Activated T-helper 1 cell treated with anti-CD3 and anti-CD28 coated beads, Interleukin-12 subunit alpha, Interleukin-12 subunit beta, Interleukin-2, Interleukin-4 antibody, amounts not matched to agents 30 ng/mL and 10 ng/mL and 1 ng/mL, durations not matched to agents 14 hours and 24 hours and 36 hours (primary cell): ENCODE measurements around the gene DOLPP1. TPM values are rescaled to one million over a fixed set of nuclear protein-coding genes. Genes with fewer than 3 reads are reported as not detected.

Experiments used
- DNase-seq: peaks from one replicate; pipeline ENCODE4 v3.0.0; 2021; ENCODE audit warnings: low spot score
- H3K27ac Mint-ChIP-seq: one replicate; pipeline ENCODE4 v1.8.0; 2021; ENCODE audit warnings: mild to moderate bottlenecking, mixed read lengths
- H3K27me3 Mint-ChIP-seq: one replicate; pipeline ENCODE4 v1.8.0; 2022; ENCODE audit warnings: mild to moderate bottlenecking, moderate library complexity, mixed read lengths; ENCODE audit not compliant: insufficient read depth
- H3K36me3 Mint-ChIP-seq: one replicate; pipeline ENCODE4 v1.8.0; 2021; ENCODE audit warnings: low read depth, mixed read lengths
- H3K4me1 Mint-ChIP-seq: one replicate; pipeline ENCODE4 v1.8.0; 2021; ENCODE audit warnings: low read depth, mixed read lengths
- H3K4me3 Mint-ChIP-seq: one replicate; pipeline ENCODE4 v1.8.0; 2021; ENCODE audit warnings: mild to moderate bottlenecking, moderate library complexity, mixed read lengths
- H3K9me3 Mint-ChIP-seq: one replicate; pipeline ENCODE4 v1.8.0; 2021; ENCODE audit warnings: mixed read lengths
- intact Hi-C: fragments of 100-400 bp; cut with micrococcal nuclease; formaldehyde crosslinking; loops from one replicate; pipeline ENCODE4 v1.15.1; 2024
- total RNA-seq: library from RNA; stranded (reverse); gene quantifications from 2 replicates; pipeline ENCODE4 v1.2.3, GENCODE V29; 2022

Gene DOLPP1
- total RNA-seq, 1 donor from 2014 or later = 28.4 TPM

DNA sequence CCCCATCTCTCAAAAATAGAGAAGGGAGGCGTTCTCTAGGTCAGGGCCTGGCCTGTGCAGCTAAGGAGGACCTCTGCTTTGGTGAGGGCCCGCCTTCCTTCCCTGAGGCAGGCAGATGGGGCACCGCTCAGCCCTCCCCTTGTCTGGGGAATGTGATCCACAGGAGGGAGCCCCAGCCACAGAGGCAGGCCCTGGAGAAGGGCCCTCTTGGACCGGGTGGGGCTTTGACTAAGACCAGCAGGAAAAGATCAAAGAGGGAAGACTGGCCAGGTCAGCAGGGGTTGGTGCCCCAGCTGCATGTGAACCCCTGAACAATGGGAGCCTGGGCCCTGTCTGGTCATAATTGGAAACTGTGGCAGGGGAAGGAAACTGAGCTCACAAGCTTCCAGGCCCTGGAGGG, 52.2 kb downstream of the DOLPP1 start:
- Mint-ChIP-seq H3K9me3 (no peaks in the 10 kb centered on the region), H3K36me3 (peaks cover 26% of the 10 kb centered on the region), H3K27ac (no peak overlapping the region), H3K27me3 (no peaks in the 10 kb centered on the region), H3K4me3 (no peak overlapping the region), H3K4me1 (peaks cover 6% of the 10 kb centered on the region)
- intact Hi-C loops = no loop called here
- DNase-seq = no peak

GRCh38 chr9:129135476-129135875, 54.6 kb downstream of the DOLPP1 start:
- intact Hi-C loops = loop anchor here (5.0 kb wide), 1 partner anchor 667 kb away; the partner anchor contains the start of gene TOR1B
- H3K9me3 Mint-ChIP-seq = no peaks in the 10 kb centered on the region
- peaks cover 26% of the 10 kb centered on the region for H3K36me3 Mint-ChIP-seq
- H3K4me3 Mint-ChIP-seq = no peak overlapping the region
- H3K27me3 Mint-ChIP-seq = no peaks in the 10 kb centered on the region
- peaks cover 21% of the 10 kb centered on the region for H3K4me1 Mint-ChIP-seq
- no peak for DNase-seq
- no peak overlapping the region for H3K27ac Mint-ChIP-seq

- intact Hi-C loops = loop anchor here (5.0 kb wide), 1 partner anchor 666 kb away; the partner anchor contains the start of gene TOR1B
- no peaks in the 10 kb centered on the region for H3K9me3 Mint-ChIP-seq
Observed at GRCh38 chr9:129136446-129137035, 55.6 kb downstream of the DOLPP1 start.

GRCh38 chr9:129137292-129138143, 56.6 kb downstream of the DOLPP1 start:
- H3K27ac Mint-ChIP-seq = no peak overlapping the region
- H3K4me1 Mint-ChIP-seq = peaks cover 24% of the 10 kb centered on the region
- H3K4me3 Mint-ChIP-seq = no peak overlapping the region
- H3K36me3 Mint-ChIP-seq = peaks cover 15% of the 10 kb centered on the region
- no peaks in the 10 kb centered on the region for H3K27me3 Mint-ChIP-seq
- no peaks in the 10 kb centered on the region for H3K9me3 Mint-ChIP-seq
- DNase-seq = no peak
- intact Hi-C loops = loop anchor here (5.0 kb wide), 1 partner anchor 665 kb away; the partner anchor contains the start of gene TOR1B

More at GRCh38 chr9:129136446-129137035, 55.6 kb downstream of the DOLPP1 start:
- Mint-ChIP-seq H3K36me3 (peaks cover 19% of the 10 kb centered on the region), H3K27me3 (no peaks in the 10 kb centered on the region), H3K4me1 (peaks cover 29% of the 10 kb centered on the region), H3K27ac (no peak overlapping the region), H3K4me3 (no peak overlapping the region)
- DNase-seq = no peak

GRCh38 chr9:129138144-129138462, 57.2 kb downstream of the DOLPP1 start:
- no peak overlapping the region for H3K27ac Mint-ChIP-seq

GRCh38 chr9:129138476-129139232, 57.7 kb downstream of the DOLPP1 start:
- no peaks in the 10 kb centered on the region for H3K27me3 Mint-ChIP-seq
- H3K4me3 Mint-ChIP-seq = peak overlapping the region; percentile 82
- peaks cover 32% of the 10 kb centered on the region for H3K4me1 Mint-ChIP-seq
- peaks cover 18% of the 10 kb centered on the region for H3K36me3 Mint-ChIP-seq
- H3K9me3 Mint-ChIP-seq = no peaks in the 10 kb centered on the region
- intact Hi-C loops = loop anchor here (1.0 to 5.0 kb wide), 7 partner anchors 7 to 664 kb away; partner anchors contain the start of gene TOR1B
- peak overlapping the region; percentile 92 for H3K27ac Mint-ChIP-seq
- no peak for DNase-seq

More at GRCh38 chr9:129138144-129138462, 57.2 kb downstream of the DOLPP1 start:
- Mint-ChIP-seq H3K27me3 (no peaks in the 10 kb centered on the region), H3K9me3 (no peaks in the 10 kb centered on the region), H3K36me3 (peaks cover 19% of the 10 kb centered on the region), H3K4me1 (peaks cover 30% of the 10 kb centered on the region), H3K4me3 (no peak overlapping the region)
- DNase-seq = no peak
- intact Hi-C loops = loop anchor here (5.0 kb wide), 1 partner anchor 664 kb away; the partner anchor contains the start of gene TOR1B

DNA sequence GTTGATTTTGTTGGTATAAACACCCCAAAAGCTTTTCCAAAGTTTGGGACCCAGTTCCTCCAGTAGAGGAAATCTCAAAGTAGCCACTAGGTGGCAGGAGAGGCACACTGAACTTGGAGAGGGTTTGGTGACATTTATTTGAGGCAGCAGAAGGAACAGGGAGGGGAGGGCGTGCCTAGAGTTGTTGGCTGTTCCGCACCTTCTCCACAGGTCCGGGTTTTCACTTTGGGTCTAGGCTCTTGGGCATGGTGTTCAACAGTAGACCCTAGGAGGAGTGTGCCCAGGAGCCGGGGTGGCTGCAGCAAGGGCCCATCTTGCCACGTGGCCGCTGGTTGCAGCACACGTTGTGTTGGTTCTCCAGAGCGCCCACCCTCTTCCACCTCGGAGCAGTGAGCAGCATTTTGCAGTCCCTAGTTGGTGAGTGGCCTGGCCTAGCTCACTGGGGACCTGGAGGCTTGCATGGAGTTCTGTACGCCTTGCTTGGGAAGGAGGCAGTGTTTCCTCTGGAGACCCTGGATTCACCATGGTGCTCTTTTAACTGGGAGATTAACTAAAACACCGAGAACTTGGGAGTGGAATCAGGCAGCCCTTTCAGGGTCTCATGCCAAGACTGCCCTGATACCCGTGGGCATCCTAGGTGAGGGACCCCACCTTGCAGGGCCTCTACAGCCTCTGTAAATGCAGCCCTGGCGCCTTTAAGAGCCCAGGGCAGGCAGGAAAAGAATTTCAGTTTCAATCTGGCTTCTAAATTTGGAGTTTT, 58.5 kb downstream of the DOLPP1 start:
- H3K36me3 Mint-ChIP-seq = peaks cover 20% of the 10 kb centered on the region
- H3K4me3 Mint-ChIP-seq = peak overlapping the region; percentile 82
- H3K9me3 Mint-ChIP-seq = no peaks in the 10 kb centered on the region
- peak; percentile 71 for DNase-seq
- H3K27me3 Mint-ChIP-seq = no peaks in the 10 kb centered on the region
- intact Hi-C loops = loop anchor here (1.0 to 5.0 kb wide), 7 partner anchors 8 to 663 kb away; partner anchors contain the start of gene TOR1B
- H3K4me1 Mint-ChIP-seq = peaks cover 32% of the 10 kb centered on the region
- H3K27ac Mint-ChIP-seq = peak overlapping the region; percentile 92

DNA sequence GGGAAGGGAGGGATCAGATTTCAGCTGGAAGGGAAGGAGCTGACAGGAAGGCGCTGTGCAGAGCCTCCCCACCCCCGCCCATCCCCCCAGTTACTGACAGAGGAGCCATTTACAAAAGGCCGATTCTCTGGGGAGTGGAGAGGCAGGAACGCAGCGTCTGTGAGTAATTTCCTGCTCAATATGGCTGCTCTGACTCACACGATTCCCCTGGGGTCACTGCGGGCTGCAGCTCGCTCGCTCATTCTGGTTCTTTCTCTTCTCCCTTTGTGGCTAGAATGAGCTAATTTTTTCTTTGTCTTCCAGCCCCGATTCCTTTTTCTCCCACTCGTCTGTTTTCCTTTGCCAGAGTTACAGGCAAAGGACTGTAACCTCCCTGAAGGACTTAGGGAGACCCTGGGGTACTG, 59.1 kb downstream of the DOLPP1 start:
- intact Hi-C loops = loop anchor here (1.0 to 5.0 kb wide), 12 partner anchors 9 to 662 kb away; partner anchors contain the start of genes PTPA and TOR1B
- peak overlapping the region; percentile 82 for H3K4me3 Mint-ChIP-seq
- H3K27ac Mint-ChIP-seq = peak overlapping the region; percentile 92
- no peaks in the 10 kb centered on the region for H3K27me3 Mint-ChIP-seq
- peaks cover 17% of the 10 kb centered on the region for H3K36me3 Mint-ChIP-seq
- no peaks in the 10 kb centered on the region for H3K9me3 Mint-ChIP-seq
- H3K4me1 Mint-ChIP-seq = peaks cover 32% of the 10 kb centered on the region
- DNase-seq = peak; percentile 78

Other genes starting within 250 kb of the DOLPP1 start
- gene KYAT1, start 199.2 kb upstream of the DOLPP1 start, total RNA-seq = 10.6 and 12.2 TPM in 2 replicates
- gene LRRC8A, start 199.0 kb upstream of the DOLPP1 start, total RNA-seq = 30.1 and 32.9 TPM in 2 replicates
- gene PHYHD1, start 160.1 kb upstream of the DOLPP1 start, total RNA-seq = 0.34 and 1.0 TPM in 2 replicates
- 17.7 and 18.1 TPM in 2 replicates for gene DOLK, start 133.5 kb upstream of the DOLPP1 start, total RNA-seq
- gene NUP188, start 133.4 kb upstream of the DOLPP1 start, total RNA-seq = 154 and 158 TPM in 2 replicates
- 71.1 and 74.8 TPM in 2 replicates for gene SH3GLB2, start 52.8 kb upstream of the DOLPP1 start, total RNA-seq
- 43.4 and 43.8 TPM in 2 replicates for gene MIGA2, start 44.5 kb upstream of the DOLPP1 start, total RNA-seq
- 9.9 and 10.0 TPM in 2 replicates for gene CRAT, start 29.7 kb downstream of the DOLPP1 start, total RNA-seq
- 105 and 114 TPM in 2 replicates for gene PTPA, start 30.3 kb downstream of the DOLPP1 start, total RNA-seq
- 14.4 TPM in 2 replicates for gene IER5L, start 97.2 kb downstream of the DOLPP1 start, total RNA-seq